Natural killer cell treated with Interleukin-12 subunit alpha and Interleukin-12 subunit beta and Interleukin-15 and Interleukin-18, amount 100 ng/mL, for 72 hours (primary cell): ENCODE data around the gene UBE2Q1. TPM values are rescaled to one million over a fixed set of nuclear protein-coding genes. Genes with fewer than 3 reads are reported as not detected.

Experiments
- ATAC-seq, 2 donors: fragments of 150-1000 bp; cut with Tn5 transposase in 1 of 2; sonication (Bioruptor Pico), chemical (Tn5 transposase) in 1 of 2; 2 replicates each; pipeline ENCODE4 v1.10.0; 2021
- DNase-seq: peaks from one replicate; pipeline ENCODE4 v3.0.0; 2022; ENCODE audit warnings: low spot score
- H3K27ac Mint-ChIP-seq, 2 donors: 1 replicate in 1 of 2; 2 replicates in 1 of 2; pipeline ENCODE4 v1.8.0; 2022; ENCODE audit warnings: mixed read lengths in 2 of 2, mild to moderate bottlenecking in 1 of 2, moderate library complexity in 1 of 2
- H3K27me3 Mint-ChIP-seq, 2 donors: 1 replicate in 1 of 2; 2 replicates in 1 of 2; pipeline ENCODE4 v1.8.0; 2022; ENCODE audit warnings: mixed read lengths in 2 of 2
- H3K36me3 Mint-ChIP-seq: one replicate; pipeline ENCODE4 v1.8.0; 2022; ENCODE audit warnings: mixed read lengths
- H3K4me1 Mint-ChIP-seq, 2 donors: 1 replicate in 1 of 2; 2 replicates in 1 of 2; pipeline ENCODE4 v1.8.0; 2022; ENCODE audit warnings: low read depth in 2 of 2, mixed read lengths in 2 of 2, mild to moderate bottlenecking in 1 of 2
- H3K4me3 Mint-ChIP-seq: one replicate; pipeline ENCODE4 v1.8.0; 2022; ENCODE audit warnings: mixed read lengths
- H3K9me3 Mint-ChIP-seq: 2 replicates; pipeline ENCODE4 v1.8.0; 2022; ENCODE audit warnings: mixed read lengths
- total RNA-seq, 2 donors: library from RNA; stranded (reverse); gene quantifications; one replicate each; pipeline ENCODE4 v1.2.3, GENCODE V29; 2022

UBE2Q1 gene
- total RNA-seq, 2 donors from 2014 or later, result 95.2 to 123 TPM

- no peak for ATAC-seq
- H3K27ac Mint-ChIP-seq, result no peak overlapping the region
These were observed 28.2 kb upstream of the UBE2Q1 start for GRCh38 chr1:154586641-154587040.

DNA sequence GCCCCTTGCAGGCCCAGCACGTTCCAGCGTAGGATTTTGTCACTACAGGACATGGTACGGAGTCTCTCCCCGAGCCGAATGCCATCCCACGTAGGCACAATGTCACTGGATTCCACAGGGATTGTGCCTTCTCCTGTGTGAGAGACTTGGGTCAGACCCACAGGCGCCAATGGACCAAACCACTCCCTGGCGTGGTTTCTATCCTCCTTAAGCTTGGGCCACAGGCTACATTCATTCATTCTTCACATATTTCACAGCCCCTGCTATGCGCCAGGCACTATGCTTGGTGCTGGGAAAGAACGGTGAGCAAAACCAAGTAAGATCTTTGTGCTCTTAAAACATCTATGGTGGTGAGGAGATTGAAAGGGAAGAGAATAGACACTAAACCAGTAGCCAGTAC, 27.8 kb upstream of the UBE2Q1 start:
- Mint-ChIP-seq H3K27me3 (no peaks in the 10 kb centered on the region), H3K9me3 (no peaks in the 10 kb centered on the region), H3K4me1 (peaks cover 0 to 9% of the 10 kb centered on the region in 2 donors), H3K27ac (no peak overlapping the region), H3K4me3 (no peak overlapping the region), H3K36me3 (peaks cover 53% of the 10 kb centered on the region)
- ATAC-seq (no peak), DNase-seq (no peak)

More at GRCh38 chr1:154586641-154587040, 28.2 kb upstream of the UBE2Q1 start:
- Mint-ChIP-seq H3K36me3 (peaks cover 53% of the 10 kb centered on the region), H3K4me3 (no peak overlapping the region), H3K9me3 (no peaks in the 10 kb centered on the region), H3K27me3 (no peaks in the 10 kb centered on the region), H3K4me1 (peaks cover 0 to 10% of the 10 kb centered on the region in 2 donors)
- DNase-seq, result no peak

- Mint-ChIP-seq H3K36me3 (peaks cover 53% of the 10 kb centered on the region), H3K27ac (no peak overlapping the region), H3K27me3 (no peaks in the 10 kb centered on the region), H3K4me1 (peaks cover 0 to 7% of the 10 kb centered on the region in 2 donors), H3K9me3 (no peaks in the 10 kb centered on the region), H3K4me3 (no peak overlapping the region)
- no peak for DNase-seq
- no peak for ATAC-seq
These were observed 26.0 kb upstream of the UBE2Q1 start for GRCh38 chr1:154584267-154584994.

GRCh38 chr1:154583773-154584172, 25.3 kb upstream of the UBE2Q1 start:
- H3K4me3 Mint-ChIP-seq, result no peak overlapping the region
- peaks cover 49% of the 10 kb centered on the region for H3K36me3 Mint-ChIP-seq
- H3K27me3 Mint-ChIP-seq, result no peaks in the 10 kb centered on the region
- H3K4me1 Mint-ChIP-seq, result peaks cover 0 to 9% of the 10 kb centered on the region in 2 donors
- no peak for ATAC-seq
- H3K9me3 Mint-ChIP-seq, result no peaks in the 10 kb centered on the region
- H3K27ac Mint-ChIP-seq, result no peak overlapping the region
- no peak for DNase-seq

DNA sequence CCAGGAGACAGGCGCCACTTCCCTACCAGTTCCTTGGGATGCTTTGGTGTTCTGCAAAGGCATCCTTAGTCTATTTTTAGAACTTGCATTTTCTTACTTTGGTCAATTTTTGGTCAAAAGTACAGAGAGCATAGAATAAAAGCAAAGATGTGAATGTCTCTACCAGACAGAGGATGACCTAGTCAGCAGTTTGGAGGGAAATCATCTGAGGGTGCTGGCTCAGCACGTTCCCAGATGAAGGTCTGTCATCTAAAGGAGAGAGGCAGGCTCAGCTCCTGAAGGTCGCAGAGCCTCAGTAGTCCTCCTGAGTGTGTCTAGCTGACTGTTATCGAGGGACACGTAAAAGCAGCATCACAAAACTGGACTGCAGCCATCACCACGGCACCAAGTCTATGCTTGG, 24.4 kb upstream of the UBE2Q1 start:
- no peaks in the 10 kb centered on the region for H3K27me3 Mint-ChIP-seq
- H3K36me3 Mint-ChIP-seq, result peaks cover 40% of the 10 kb centered on the region
- ATAC-seq, result no peak
- no peak for DNase-seq
- H3K27ac Mint-ChIP-seq, result no peak overlapping the region
- H3K4me3 Mint-ChIP-seq, result no peak overlapping the region
- H3K4me1 Mint-ChIP-seq, result peaks cover 0 to 15% of the 10 kb centered on the region in 2 donors
- no peaks in the 10 kb centered on the region for H3K9me3 Mint-ChIP-seq

- no peaks in the 10 kb centered on the region for H3K9me3 Mint-ChIP-seq
- no peak for DNase-seq
- H3K4me1 Mint-ChIP-seq, result peaks cover 0 to 15% of the 10 kb centered on the region in 2 donors
- no peak for ATAC-seq
- peaks cover 31% of the 10 kb centered on the region for H3K36me3 Mint-ChIP-seq
- H3K4me3 Mint-ChIP-seq, result no peak overlapping the region
- H3K27me3 Mint-ChIP-seq, result no peaks in the 10 kb centered on the region
- peak overlapping the region in 1 of 2 donors; percentile 33 for H3K27ac Mint-ChIP-seq
These were observed 23.3 kb upstream of the UBE2Q1 start for GRCh38 chr1:154581766-154582165.

GRCh38 chr1:154579374-154579773, 20.9 kb upstream of the UBE2Q1 start:
- Mint-ChIP-seq H3K4me3 (no peak overlapping the region), H3K27me3 (no peaks in the 10 kb centered on the region), H3K27ac (no peak overlapping the region), H3K9me3 (no peaks in the 10 kb centered on the region), H3K4me1 (peaks cover 0 to 13% of the 10 kb centered on the region in 2 donors), H3K36me3 (peaks cover 11% of the 10 kb centered on the region)
- no peak for ATAC-seq
- no peak for DNase-seq

DNA sequence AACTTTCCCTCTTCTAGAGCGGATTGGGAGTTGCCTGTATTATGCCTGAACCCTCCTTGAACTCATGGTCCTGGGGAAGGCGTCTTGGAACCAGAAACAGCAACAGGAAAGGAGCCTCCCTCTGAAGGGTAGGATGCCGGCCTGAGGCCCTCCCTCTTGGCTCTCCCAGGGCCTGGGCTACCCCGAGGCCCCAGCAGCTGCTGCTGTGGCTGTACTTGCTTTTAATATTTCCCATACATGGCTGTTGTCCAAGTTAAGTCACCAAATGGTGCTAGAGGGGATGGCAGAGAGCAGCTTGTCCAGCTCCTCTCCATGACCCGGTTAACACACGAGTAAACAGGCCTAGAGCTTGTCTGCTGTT, 19.6 kb upstream of the UBE2Q1 start:
- peak overlapping the region in 1 of 2 donors; percentile 76 for H3K27ac Mint-ChIP-seq
- no peaks in the 10 kb centered on the region for H3K27me3 Mint-ChIP-seq
- H3K36me3 Mint-ChIP-seq, result peaks cover 7% of the 10 kb centered on the region
- H3K4me3 Mint-ChIP-seq, result no peak overlapping the region
- H3K4me1 Mint-ChIP-seq, result peaks cover 0 to 13% of the 10 kb centered on the region in 2 donors
- ATAC-seq, result no peak
- no peaks in the 10 kb centered on the region for H3K9me3 Mint-ChIP-seq
- DNase-seq, result peak; percentile 53

DNA sequence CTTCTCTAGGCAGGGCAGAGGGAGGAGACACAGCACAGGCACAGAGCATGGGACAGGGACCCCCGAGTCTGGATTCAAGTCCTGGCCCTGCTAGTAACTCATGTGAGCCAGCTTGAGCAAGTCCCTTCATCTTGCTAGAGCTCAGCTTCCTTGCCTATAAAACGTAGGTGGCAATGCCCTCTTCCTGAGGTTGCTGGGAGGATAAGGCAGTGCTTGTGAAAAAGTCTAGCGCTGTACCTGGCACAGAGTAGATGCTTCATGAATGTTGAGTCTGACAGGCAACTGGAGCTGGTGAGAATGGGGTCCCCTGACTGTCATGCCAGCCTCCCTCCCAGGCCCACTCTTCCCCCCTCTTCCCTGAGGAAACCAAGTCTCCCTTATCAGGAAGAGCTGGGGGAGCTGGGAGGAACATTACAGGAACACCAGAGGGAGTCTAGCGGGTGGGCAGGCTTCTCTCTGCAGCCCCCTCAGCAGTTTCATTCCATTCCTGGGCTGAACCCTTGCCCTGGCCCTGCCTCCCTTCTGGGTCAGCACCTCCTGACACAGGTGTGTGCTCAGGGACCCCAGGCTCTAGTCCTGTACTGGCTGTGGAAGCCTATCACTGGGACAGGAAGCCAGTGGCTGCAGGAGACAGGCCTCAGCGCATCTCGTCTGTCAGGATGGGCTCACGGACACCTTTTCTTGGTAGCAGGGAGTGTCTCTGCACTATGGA, 19.0 kb upstream of the UBE2Q1 start:
- ATAC-seq (no peak), DNase-seq (no peak)
- Mint-ChIP-seq H3K4me1 (peaks cover 0 to 13% of the 10 kb centered on the region in 2 donors), H3K9me3 (no peaks in the 10 kb centered on the region), H3K27ac (no peak overlapping the region), H3K36me3 (peaks cover 6% of the 10 kb centered on the region), H3K4me3 (no peak overlapping the region), H3K27me3 (no peaks in the 10 kb centered on the region)

DNA sequence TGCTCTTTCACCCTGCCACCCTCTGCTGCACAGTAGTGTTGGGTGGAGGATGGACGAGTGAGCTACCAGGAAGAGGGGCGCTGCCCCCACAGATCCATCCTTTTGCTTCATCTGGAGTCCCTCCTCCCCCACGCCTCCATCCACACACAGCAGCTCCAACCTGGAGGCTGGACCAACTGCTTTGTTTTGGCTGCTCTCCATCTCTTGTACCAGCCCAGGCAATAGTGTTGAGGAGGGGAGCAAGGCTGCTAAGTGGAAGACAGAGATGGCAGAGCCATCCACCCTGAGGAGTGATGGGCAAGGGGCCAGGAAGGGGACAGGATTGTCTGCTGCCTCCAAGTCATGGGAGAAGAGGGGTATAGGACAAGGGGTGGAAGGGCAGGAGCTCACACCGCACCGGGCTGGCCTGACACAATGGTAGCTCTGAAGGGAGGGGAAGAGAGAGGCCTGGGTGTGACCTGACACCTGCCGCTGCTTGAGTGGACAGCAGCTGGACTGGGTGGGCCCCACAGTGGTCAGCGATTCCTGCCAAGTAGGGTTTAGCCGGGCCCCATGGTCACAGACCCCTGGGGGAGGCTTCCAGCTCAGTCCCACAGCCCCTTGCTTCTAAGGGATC, 17.6 kb upstream of the UBE2Q1 start:
- DNase-seq, result no peak
- Mint-ChIP-seq H3K9me3 (no peaks in the 10 kb centered on the region), H3K27me3 (peaks cover 0 to 5% of the 10 kb centered on the region in 2 donors), H3K27ac (no peak overlapping the region), H3K36me3 (no peaks in the 10 kb centered on the region), H3K4me3 (no peak overlapping the region), H3K4me1 (peaks cover 0 to 13% of the 10 kb centered on the region in 2 donors)
- no peak for ATAC-seq

GRCh38 chr1:154575147-154575927, 16.9 kb upstream of the UBE2Q1 start:
- H3K4me3 Mint-ChIP-seq, result no peak overlapping the region
- no peaks in the 10 kb centered on the region for H3K36me3 Mint-ChIP-seq
- ATAC-seq (no peak), DNase-seq (no peak)
- H3K4me1 Mint-ChIP-seq, result peaks cover 0 to 13% of the 10 kb centered on the region in 2 donors
- no peaks in the 10 kb centered on the region for H3K9me3 Mint-ChIP-seq
- H3K27me3 Mint-ChIP-seq, result peaks cover 0 to 7% of the 10 kb centered on the region in 2 donors
- H3K27ac Mint-ChIP-seq, result no peak overlapping the region

DNA sequence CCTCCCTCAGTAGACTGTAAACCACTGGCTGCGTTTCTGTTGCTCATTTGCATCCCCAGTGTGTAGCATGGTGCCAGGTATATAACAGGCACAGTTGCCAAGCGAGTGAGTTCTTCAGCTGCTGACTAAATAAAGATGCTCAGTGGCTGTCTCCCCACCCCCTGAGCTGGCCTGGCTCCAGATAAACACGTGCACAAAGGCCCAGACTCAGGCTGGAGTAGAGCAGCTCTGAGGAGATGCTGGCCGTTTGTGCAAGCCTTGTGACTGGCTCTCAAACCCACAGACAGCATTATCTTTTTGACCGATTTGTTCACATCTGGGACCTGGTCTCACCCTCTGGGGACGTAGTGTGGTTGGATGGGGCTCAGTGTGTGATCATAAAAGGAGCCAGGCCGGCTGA, 16.3 kb upstream of the UBE2Q1 start:
- peaks cover 0 to 9% of the 10 kb centered on the region in 2 donors for H3K27me3 Mint-ChIP-seq
- DNase-seq, result no peak
- H3K4me3 Mint-ChIP-seq, result no peak overlapping the region
- H3K27ac Mint-ChIP-seq, result no peak overlapping the region
- no peaks in the 10 kb centered on the region for H3K36me3 Mint-ChIP-seq
- no peak for ATAC-seq
- no peaks in the 10 kb centered on the region for H3K9me3 Mint-ChIP-seq
- H3K4me1 Mint-ChIP-seq, result peaks cover 0 to 13% of the 10 kb centered on the region in 2 donors

- peaks cover 0 to 5% of the 10 kb centered on the region in 2 donors for H3K4me1 Mint-ChIP-seq
- no peak for ATAC-seq
- no peak overlapping the region for H3K4me3 Mint-ChIP-seq
- H3K27me3 Mint-ChIP-seq, result peaks cover under 1 to 10% of the 10 kb centered on the region in 2 donors
- H3K36me3 Mint-ChIP-seq, result no peaks in the 10 kb centered on the region
- DNase-seq, result no peak
- no peaks in the 10 kb centered on the region for H3K9me3 Mint-ChIP-seq
- H3K27ac Mint-ChIP-seq, result no peak overlapping the region
These were observed 14.7 kb upstream of the UBE2Q1 start for GRCh38 chr1:154573168-154573510.
